GM12801 (cell line): ENCODE measurements around the gene ASZ1.

Experiments used
- CTCF ChIP-seq: IDR thresholded peaks from one replicate; pipeline ENCODE4 v1.5.1; 2011; ENCODE audit warnings: control low read depth; ENCODE audit not compliant: insufficient read length; ENCODE audit errors: extremely low read depth

The ASZ1 gene, protein sequence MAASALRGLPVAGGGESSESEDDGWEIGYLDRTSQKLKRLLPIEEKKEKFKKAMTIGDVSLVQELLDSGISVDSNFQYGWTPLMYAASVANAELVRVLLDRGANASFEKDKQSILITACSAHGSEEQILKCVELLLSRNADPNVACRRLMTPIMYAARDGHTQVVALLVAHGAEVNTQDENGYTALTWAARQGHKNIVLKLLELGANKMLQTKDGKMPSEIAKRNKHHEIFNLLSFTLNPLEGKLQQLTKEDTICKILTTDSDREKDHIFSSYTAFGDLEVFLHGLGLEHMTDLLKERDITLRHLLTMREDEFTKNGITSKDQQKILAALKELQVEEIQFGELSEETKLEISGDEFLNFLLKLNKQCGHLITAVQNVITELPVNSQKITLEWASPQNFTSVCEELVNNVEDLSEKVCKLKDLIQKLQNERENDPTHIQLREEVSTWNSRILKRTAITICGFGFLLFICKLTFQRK

DNA sequence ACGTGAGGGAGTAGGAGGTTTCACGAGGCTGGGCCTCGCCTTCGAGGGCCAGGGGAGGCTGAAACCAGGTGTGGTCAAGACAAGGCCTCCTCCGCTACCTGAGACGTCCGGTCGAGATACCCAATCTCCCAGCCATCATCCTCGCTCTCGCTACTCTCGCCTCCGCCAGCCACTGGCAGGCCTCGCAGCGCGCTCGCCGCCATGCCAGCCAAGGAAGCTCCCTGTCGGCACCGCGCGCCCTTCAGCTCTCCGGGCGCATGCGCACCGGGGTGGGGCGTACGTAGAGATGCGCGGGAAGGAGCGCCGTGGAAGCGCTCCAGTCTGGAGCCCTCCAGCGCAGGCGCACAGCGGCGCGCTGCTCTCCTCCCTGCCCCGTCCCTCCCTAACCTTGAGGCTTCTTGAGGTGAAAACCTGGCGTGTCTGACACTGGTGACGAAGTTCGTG is at the start of gene ASZ1:
ASZ1 (minus strand) TSS at position 236 of the 444 bp plus-strand sequence; CDS start at position 203, 33 bp downstream.
- no peak for TF ChIP-seq CTCF

- TF ChIP-seq CTCF: no peak
Measured at GRCh38 chr7:117476557-117477215, 49.4 kb upstream of the ASZ1 start.

- TF ChIP-seq CTCF: no peak
Measured at GRCh38 chr7:117472335-117472734, 45.0 kb upstream of the ASZ1 start.

GRCh38 chr7:117470777-117471176 is 43.5 kb upstream of the ASZ1 start:
- no peak for TF ChIP-seq CTCF

DNA sequence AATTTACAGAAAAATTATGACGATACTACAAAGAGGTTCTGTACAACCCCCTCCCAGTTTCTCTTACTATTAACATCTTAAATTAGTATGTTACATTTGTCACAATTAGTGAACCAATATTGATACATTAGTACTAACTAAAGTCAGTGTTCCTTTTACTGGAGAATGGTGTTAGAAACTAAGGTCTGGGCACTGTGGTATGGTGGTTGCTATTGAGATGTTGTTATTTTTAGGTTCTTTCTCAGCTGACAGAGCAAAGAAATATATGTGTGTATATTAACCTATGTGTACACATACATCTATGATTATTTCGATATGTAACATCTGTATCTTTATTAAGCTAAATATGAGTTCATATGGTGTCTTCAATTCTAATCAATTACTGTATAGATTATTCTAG is 40.9 kb upstream of the ASZ1 start:
- no peak for TF ChIP-seq CTCF

DNA sequence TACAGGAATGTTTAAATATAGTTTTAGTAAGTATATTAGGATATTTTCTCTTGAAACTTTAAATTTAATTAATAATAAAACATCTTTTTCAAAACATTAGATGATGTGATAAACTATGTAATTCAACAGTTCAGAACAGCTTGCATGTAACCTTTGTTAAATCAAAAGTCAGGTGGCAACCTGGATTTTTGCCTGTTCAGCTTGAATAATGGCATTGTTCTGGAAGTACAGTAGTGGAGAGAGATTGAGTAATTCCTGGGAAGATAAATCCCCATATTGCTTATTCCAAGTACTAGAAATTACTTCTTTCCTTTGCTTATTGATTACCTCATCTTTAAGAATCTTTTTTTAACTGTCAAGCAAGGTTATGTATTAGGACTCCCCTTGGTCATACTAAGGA is 32.4 kb upstream of the ASZ1 start:
- TF ChIP-seq CTCF: no peak

GRCh38 chr7:117458977-117459583 is 31.8 kb upstream of the ASZ1 start:
- no peak for TF ChIP-seq CTCF
